ENCODE measurements around the gene UGT1A4.

UGT1A4 gene

DNA sequence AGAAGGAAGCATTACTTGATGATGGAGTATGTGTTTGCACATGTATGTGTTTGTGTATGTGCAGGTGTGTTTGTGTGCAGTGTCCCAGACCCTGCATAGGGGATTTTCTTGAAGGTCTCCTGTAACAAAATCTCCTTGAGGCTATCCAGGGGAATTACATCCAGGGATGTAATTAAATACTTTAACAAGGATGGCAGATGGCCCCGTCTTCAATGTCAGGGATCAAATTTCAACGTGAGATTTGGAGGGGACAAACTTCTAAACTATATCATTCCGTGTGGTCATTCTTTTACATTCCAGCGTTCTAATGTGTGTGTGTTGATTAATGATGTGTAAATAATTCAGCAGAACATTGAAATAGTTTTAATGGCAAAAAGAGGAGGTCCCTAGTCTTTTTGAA, 43.5 kb upstream of the UGT1A4 start:
- Mint-ChIP-seq H3K27ac (no peak overlapping the region), H3K27me3 (ENCODE audit: low read depth) (no peaks in the 10 kb centered on the region), H3K36me3 (ENCODE audit: low read depth) (no peaks in the 10 kb centered on the region), H3K9me3 (peaks cover 3% of the 10 kb centered on the region), H3K4me1 (peaks cover 6% of the 10 kb centered on the region), H3K4me3 (no peak overlapping the region)
- TF ChIP-seq, protein P1, sequence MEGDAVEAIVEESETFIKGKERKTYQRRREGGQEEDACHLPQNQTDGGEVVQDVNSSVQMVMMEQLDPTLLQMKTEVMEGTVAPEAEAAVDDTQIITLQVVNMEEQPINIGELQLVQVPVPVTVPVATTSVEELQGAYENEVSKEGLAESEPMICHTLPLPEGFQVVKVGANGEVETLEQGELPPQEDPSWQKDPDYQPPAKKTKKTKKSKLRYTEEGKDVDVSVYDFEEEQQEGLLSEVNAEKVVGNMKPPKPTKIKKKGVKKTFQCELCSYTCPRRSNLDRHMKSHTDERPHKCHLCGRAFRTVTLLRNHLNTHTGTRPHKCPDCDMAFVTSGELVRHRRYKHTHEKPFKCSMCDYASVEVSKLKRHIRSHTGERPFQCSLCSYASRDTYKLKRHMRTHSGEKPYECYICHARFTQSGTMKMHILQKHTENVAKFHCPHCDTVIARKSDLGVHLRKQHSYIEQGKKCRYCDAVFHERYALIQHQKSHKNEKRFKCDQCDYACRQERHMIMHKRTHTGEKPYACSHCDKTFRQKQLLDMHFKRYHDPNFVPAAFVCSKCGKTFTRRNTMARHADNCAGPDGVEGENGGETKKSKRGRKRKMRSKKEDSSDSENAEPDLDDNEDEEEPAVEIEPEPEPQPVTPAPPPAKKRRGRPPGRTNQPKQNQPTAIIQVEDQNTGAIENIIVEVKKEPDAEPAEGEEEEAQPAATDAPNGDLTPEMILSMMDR (IDR thresholded peaks at IDR 0.05; ENCODE audit: unreplicated experiment in 3 of 3): no peak

DNA sequence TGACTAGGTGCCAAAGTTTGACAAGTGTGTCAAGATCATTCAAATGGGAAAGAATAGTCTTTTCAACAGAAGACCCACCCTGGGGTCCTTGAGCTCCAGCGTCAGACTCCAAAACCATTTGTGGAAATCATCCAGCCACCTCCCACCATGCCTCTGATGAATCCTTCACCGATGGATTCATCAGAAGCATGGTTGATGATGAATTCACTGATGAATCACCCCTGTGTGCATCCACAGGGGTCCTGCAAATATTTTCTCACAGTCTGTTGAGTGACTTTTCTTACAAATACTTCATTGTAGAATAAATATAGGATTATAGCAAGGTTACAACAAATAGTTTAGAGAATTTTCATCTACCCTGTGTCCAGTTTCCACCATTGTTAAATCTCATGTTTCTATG, 42.5 kb upstream of the UGT1A4 start:
- peaks cover 3% of the 10 kb centered on the region for H3K9me3 Mint-ChIP-seq

DNA sequence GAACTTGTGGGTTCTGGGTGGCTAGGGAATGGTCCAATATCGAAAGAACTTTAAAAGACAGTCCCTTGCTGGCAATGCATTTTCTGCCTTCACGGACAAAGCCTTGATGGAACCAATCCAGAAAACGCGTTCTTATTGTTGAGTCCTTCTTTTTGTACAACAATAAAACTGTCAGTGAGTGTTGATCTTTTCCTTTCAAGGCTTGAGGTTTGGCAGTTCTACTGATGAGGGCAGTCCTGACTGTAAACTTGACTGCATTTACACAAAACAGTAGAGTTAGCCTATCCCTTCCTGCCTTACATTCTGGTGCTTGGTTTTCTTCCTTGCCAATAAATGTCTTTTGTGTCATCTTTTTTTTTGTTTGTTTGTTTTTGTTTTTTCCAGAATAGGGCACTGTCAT, 39.3 kb upstream of the UGT1A4 start:
- Mint-ChIP-seq H3K36me3 (ENCODE audit: low read depth) (no peaks in the 10 kb centered on the region), H3K27me3 (ENCODE audit: low read depth) (no peaks in the 10 kb centered on the region), H3K4me1 (peaks cover 6% of the 10 kb centered on the region), H3K27ac (no peak overlapping the region), H3K9me3 (peaks cover 3% of the 10 kb centered on the region), H3K4me3 (no peak overlapping the region)
- TF ChIP-seq, protein P1 (IDR thresholded peaks at IDR 0.05; ENCODE audit: unreplicated experiment in 3 of 3): no peak

More for the DNA sequence above, 42.5 kb upstream of the UGT1A4 start:
- H3K4me1 Mint-ChIP-seq: peaks cover 6% of the 10 kb centered on the region
- H3K36me3 Mint-ChIP-seq (ENCODE audit: low read depth): no peaks in the 10 kb centered on the region
- no peak overlapping the region for H3K27ac Mint-ChIP-seq
- no peak overlapping the region for H3K4me3 Mint-ChIP-seq
- TF ChIP-seq, protein P1 (IDR thresholded peaks at IDR 0.05; ENCODE audit: unreplicated experiment in 3 of 3): no peak
- H3K27me3 Mint-ChIP-seq (ENCODE audit: low read depth): no peaks in the 10 kb centered on the region

DNA sequence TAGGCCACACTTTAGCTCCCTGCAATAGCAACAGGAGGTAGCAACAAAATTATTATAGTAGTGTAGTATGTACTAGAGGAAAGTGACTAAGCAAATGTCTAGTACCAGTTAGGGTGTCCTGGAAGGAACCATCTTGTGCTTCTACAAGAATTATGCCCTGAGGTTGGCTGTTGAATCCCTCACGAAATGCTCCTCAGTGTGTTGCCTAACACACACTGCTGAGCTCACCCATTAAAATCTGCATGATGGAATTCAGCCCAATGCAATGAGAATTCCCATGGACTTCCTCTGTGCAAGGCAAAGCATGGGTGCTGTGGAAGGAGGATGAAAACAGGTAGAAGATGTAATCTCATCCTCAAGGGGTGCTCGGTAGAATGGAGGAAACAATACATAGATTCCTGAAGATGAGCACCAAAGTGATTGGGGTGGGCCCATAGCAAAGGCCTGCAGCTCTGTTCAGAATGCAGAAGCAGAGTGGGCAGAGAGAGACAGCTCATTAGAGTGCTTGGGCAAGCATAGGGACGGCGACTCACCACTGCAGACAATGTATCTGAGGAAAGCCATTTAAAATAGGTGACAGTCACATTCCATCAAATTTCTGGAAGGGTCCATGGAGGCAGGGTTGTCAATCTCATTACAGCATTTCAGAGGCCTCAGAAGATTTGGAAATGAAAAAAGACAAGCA, 38.0 kb upstream of the UGT1A4 start:
- Mint-ChIP-seq H3K4me1 (no peaks in the 10 kb centered on the region), H3K27me3 (ENCODE audit: low read depth) (no peaks in the 10 kb centered on the region), H3K9me3 (peaks cover 3% of the 10 kb centered on the region), H3K36me3 (ENCODE audit: low read depth) (no peaks in the 10 kb centered on the region), H3K4me3 (no peak overlapping the region), H3K27ac (no peak overlapping the region)
- TF ChIP-seq, protein P1 (IDR thresholded peaks at IDR 0.05; ENCODE audit: unreplicated experiment in 3 of 3): no peak

DNA sequence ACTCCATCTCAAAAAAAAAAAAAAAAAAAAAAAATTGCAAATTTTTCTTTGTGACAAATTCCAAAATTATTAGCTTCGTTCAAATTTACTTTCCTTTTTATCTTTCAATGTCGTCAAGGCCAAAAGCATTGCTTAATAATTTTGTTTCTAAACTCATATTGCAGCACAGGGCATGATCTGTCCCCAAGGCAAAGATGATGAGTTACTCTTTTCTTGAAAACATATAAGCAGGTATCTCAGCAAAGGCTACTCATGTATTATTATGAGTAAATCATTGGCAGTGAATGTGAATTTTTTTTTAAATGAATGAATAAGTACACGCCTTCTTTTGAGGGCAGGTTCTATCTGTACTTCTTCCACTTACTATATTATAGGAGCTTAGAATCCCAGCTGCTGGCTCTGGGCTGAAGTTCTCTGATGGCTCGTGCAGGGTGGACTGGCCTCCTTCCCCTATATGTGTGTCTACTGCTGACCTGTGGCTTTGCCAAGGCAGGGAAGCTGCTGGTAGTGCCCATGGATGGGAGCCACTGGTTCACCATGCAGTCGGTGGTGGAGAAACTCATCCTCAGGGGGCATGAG, 36.9 kb upstream of the UGT1A4 start, which contains the start of gene UGT1A7:
Gene UGT1A7 (plus strand): TSS at position 381 of the 579 bp plus-strand sequence. CDS start 37 bp downstream, at position 418.
- Mint-ChIP-seq H3K4me1 (no peaks in the 10 kb centered on the region), H3K27me3 (ENCODE audit: low read depth) (peaks cover 3% of the 10 kb centered on the region), H3K27ac (no peak within 1 kb of the TSS), H3K9me3 (no peaks in the 10 kb centered on the region), H3K4me3 (no peak within 1 kb of the TSS), H3K36me3 (ENCODE audit: low read depth) (no peaks in the 10 kb centered on the region)
- TF ChIP-seq, protein P1 (IDR thresholded peaks at IDR 0.05; ENCODE audit: unreplicated experiment in 3 of 3): no peak

DNA sequence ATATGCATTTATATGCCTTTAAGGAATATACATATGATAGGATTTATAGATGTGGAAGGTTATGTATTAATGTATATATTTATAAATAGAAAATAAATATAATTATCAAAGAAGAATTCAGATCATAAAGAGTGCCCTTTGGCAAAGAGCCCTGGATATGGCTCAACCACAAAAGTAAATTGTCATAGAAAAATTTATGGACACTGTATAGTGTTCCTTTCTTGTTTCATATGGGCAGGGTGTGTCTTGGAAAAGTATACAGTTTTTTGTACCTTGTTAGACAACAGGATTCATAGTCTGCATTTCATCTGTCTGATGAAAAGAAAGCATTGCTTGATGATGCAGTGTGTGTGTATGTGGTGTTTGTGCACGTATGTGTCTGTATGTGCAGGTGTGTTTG, 33.9 kb upstream of the UGT1A4 start:
- Mint-ChIP-seq H3K4me1 (no peaks in the 10 kb centered on the region), H3K27ac (no peak overlapping the region), H3K4me3 (no peak overlapping the region), H3K36me3 (ENCODE audit: low read depth) (no peaks in the 10 kb centered on the region), H3K27me3 (ENCODE audit: low read depth) (peaks cover 5% of the 10 kb centered on the region), H3K9me3 (no peaks in the 10 kb centered on the region)
- TF ChIP-seq, protein P1 (IDR thresholded peaks at IDR 0.05; ENCODE audit: unreplicated experiment in 3 of 3): no peak

Measured in nephron (organoid).